Stimulated activated CD8-positive, alpha-beta memory T cell treated with anti-CD3 and anti-CD28 coated beads, Interleukin-2, amount 100 ng/mL, for 48 hours (primary cell): ENCODE data around the gene CDK10.
"Not testable (repeated sequence)": the region's sequence is repeated elsewhere in the genome, so short reads cannot be mapped to it uniquely, and the experiment has no call there.

Experiments
- DNase-seq, 2 donors: peaks; one replicate each; pipeline ENCODE4 v3.0.0-alpha.2; 2020; ENCODE audit warnings: low read depth in 2 of 2

The CDK10 gene

DNA sequence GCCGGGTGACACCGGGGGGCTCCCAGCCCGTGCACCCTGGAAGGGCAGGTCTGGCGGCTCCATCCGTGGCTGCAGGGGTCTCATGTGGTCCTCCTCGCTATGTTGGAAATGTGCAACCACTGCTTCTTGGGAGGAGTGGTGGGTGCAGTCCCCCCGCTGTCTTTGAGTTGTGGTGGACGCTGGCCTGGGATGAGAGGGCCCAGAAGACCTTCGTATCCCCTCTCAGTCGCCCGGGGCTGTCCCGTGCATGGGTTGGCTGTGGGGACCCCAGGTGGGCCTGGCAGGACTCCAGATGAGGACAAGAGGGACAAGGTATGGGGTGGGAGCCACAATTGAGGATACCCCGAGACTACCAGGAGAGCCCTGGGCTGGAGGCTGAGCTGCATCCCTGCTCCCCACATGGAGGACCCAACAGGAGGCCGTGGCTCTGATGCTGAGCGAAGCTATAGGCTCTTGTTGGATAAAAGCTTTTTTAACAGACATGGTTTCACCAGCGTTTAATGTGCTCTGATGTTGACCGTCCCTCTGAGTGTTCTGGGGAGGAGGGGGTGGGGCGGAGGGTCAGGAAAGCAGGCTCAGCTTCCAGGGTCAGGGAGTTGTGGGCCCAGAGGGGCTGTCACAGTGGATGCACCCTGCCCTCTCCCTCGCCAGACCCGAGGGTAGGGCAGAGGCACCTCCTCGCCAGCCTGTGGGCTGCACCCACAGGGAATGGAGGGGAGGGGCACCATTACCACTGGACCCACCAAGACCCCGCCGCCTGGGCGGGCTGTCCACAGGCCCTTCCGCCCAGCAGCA lies 9.6 kb downstream of the CDK10 start:
- no peak for DNase-seq

DNA sequence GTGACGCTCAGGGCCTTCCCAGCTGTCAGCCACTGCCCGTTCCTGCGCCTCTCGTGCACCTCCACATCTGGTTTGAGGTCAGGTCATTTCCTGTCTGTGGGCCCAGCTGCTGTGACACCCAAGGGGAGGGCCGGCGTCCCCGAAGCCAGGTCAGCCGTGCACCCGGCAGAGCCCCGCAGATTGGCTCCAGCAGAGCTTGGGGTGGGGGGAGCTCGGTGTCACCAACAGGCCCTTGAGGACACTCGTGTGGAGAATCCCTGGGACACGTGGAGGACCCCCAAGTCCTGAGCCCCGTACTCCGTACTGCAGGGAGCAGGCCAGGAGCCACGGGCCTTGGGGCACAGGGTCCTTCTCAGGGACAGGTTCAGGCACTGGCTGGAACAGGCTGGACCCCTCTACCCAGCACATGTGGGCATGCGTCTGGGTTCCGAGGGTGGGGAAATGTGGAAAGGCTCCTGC lies 10.2 kb downstream of the CDK10 start:
- DNase-seq: no peak

DNA sequence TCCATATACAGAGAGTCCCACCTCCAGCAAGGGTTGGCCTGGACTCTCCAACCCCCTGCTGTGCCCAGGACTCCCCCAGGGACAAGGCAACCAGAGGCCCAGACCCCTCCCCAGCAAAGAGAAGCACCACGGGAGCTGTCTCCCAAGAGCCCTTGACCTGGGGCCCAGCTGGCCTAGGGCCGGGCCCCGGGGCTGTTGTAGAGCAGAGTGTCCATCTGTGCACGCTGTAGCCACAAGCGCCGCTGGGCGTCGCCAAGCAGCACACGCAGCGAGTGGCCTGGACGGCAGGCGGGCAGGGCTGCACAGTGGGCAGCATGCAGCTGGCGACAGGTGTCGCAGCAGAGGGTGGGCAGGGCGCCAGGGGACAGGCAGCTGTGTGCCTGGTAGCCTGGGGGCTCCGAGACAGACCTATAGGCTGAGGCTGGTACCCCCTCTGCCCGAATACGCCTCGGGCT lies 10.7 kb downstream of the CDK10 start:
- no peak for DNase-seq

DNA sequence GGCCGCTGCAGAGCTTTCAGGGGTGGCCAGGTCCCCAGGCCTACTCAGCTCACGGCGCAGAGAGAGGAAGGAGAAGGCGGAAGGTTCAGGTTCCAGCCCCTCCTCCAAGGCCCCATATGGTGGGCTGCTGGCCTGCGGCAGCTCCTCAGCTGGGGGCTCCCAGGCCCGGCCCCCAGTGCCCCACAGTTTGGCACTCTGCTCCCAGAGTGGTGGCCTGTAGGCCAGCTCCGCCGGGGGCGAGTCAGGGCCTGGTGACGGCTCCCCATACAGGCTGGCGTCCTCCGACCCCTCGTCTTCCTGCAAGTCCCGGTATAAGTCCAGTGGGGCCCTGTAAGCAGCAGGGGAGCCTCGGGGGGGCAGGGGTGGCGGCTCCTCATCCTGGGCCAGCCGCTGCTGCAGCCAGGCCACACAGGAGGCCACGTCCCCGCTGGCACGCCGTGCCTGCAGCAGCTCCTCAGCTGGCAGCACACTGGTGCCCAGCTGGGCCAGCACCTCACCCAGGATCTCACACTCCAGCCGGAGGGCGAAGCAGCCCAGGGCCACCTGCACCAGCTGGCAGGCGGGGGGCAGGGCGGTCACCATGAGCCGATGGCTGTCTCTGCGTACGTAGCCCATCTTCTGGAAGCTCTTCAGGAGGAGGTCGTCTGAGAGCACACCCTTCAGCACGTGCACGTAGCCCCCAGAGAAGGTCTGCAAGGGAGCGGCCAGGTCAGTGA lies 11.3 kb downstream of the CDK10 start:
- DNase-seq: no peak

DNA sequence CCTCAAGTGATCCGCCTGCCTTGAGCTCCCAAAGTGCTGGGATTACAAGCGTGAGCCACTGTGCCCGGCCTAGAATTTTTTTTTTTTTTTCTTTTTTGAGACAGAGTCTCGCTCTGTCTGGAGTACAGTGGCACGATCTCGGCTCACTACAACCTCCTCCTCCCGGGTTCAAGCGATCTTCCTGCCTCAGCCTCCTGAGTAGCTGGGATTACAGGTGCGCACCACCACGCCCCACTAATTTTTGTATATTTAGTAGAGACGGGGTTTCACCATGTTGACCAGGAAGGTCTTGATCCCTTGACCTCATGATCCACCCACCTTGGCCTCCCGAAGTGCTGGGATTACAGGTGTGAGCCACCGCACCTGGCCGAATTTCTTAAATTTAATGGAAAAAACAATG lies 12.2 kb downstream of the CDK10 start:
- DNase-seq: not testable (repeated sequence)

DNA sequence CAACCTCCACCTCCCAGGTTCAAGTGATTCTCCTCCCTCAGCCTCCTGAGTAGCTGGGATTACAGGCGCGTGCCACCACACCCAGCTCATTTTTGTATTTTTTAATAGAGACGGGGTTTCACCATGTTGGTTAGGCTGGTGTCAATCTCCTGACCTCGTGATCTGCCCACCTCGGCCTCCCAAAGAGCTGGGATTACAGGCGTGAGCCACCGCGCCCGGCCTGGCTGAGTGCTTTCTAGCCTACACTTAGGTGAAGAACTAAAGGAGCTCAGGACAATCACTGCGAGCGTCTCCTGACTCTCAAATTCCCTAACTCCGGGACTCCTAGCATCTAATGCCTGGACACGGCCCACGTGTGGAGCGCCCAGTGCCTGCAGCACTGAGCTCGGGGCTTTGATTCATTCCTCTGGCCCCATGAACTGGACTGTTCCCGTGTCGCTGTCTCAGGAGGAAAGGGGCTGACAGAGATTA lies 13.2 kb downstream of the CDK10 start:
- DNase-seq: not testable (repeated sequence)

DNA sequence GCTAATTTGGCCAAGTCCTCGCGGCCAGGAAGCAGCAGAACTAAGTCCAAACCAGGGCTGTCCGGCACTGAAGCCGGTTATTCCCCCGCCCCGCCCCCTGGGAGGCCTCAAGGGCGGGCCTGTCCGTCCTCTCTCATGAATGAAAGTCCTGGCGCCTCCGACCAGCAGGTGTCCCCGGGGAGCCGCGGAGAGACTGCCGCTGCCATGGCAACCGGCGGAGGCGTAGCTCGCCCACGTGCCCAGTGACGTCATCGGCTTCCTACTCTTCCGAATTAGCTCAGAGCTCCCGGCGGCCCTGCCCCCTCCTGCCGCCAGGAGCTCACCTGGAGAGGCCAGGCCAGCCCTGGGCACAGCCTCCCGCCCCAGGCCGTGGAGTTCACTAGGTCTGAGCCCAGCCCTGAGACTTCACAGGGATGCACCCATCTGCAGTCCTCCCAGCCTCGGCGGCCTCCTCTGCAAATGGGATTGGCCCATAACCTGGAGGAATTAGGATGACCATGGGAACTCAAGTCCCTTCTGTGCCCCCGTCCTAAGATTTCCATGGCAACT lies 13.7 kb downstream of the CDK10 start:
- peak; percentile 96 to 98 for DNase-seq

DNA sequence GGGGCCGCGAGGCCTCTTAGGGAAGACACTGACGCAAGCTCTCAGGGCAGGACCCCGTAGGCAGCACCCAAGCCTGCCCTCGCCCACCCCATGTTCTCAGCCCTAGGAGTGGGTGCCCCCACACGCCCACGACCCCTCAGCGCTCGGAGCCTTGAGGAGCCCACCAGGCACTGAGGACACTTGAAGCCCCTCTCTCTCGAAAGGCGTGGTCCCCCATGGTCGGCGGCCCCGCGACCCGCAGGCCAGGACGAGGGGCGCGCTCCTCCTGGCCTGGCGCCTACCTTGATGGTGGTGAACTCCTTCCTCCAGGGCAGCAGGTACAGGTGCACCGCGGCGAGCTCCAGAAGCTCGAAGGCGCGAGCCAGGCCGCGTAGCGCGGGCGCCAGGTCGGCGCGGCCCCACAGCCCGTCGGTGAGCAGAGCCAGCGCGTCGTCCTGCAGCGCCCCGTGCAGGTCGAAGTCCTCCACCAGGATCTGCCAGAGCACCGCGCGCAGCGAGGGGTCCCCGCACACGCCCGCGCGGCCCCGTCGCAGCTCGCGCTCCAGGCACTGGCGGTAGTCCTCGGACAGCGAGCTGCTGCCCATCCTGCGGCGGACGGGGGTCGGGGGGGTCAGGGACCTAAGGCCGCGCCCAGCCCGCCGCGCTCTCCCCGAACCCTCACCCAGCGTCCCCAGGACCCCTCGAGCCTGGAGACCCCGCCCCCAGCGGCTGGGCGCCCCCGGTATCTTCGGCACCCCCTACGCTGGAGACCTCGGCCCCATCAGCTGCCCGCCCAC lies 14.3 kb downstream of the CDK10 start:
- DNase-seq: no peak

DNA sequence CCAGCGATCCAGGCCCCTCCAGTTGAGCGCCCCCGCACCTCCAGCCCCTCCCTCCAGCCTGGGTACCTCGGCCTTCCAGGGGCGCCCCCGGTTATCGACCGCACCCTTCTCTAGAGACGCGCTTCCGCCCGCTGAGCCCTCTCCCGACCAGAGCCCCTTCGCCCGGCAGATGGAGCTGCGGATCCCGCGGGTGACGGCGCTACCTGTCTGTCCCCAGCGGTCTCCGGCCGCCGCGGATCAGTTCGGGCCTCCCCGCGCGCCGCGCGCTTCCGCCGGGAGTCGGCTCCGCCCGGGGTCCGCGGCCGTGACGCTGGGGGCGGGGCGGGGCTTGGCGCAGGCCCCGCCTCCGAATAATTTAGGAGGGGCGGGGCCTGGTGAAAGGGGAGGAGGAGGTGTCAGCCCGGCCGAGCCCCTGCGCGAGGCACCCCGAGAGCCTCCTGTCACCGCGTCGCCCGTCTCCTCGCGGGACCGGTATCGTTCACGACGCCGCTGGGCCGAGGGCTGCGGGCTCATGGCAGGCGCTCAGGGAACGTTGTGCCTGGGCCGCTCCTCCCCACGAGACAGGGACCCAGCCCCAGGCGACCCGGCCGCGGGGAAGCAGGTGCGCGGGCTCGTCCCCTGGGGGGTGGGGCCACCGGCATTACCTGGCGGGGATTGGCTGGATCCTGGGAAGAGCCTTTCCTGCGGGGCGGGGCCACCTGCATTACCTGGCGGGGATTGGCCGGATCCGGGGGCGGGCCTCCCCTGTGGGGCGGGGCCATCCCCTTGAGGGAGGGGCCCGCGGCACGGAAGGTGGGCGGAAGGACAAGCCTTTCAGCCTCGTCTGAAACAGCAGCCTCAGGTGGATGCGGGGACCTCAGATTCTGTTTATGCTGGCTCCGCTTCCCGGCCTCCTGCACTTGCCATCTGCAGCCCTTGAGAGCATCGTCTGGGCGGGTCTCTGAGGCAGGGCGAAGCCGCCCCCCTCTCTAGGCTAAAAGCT lies 15.2 kb downstream of the CDK10 start, which contains the start of gene SPATA2L:
TSS of gene SPATA2L (minus strand) at position 281 of the 982 bp plus-strand sequence. CDS start 473 bp downstream, outside the sequence.
- peak; percentile 95 to 96 for DNase-seq

DNA sequence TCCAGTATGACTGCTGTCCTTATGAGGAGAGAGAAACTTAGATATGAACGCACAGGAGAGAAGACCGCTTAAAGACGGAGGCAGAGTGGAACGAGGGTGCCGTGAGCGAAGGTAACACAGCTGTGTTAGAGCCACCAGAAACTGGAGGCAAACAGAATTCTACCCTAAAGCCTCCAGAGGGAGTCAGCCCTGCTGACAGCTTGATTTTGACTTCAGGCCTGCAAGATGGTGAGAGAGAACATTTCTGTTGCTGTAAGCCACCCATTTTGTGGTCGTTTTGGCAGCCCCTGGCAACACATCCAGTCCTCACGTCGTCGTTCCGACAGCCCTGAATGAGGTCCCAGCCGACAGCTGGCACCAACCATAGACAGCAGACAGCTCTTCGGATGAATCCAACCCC lies 17.8 kb downstream of the CDK10 start:
- no peak for DNase-seq

DNA sequence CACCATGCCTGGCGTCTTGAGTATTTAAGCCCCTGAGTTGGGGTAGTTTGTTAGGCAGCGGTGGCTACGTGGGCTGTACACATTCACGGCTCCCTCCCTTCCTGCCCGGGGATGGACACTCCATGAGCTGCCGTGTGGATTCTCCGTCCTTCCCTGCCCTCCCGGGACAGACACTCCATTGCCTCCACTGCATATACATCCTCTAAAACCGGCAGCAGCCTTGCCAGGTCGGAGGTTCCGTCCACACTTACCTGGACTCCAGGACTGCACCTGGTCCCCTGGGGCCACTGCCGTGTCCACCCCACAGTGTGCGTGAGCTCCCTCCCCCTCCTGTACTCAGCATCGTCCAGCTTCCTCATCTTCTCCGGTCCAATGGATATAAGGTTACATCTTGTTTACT lies 18.5 kb downstream of the CDK10 start:
- DNase-seq: no peak

DNA sequence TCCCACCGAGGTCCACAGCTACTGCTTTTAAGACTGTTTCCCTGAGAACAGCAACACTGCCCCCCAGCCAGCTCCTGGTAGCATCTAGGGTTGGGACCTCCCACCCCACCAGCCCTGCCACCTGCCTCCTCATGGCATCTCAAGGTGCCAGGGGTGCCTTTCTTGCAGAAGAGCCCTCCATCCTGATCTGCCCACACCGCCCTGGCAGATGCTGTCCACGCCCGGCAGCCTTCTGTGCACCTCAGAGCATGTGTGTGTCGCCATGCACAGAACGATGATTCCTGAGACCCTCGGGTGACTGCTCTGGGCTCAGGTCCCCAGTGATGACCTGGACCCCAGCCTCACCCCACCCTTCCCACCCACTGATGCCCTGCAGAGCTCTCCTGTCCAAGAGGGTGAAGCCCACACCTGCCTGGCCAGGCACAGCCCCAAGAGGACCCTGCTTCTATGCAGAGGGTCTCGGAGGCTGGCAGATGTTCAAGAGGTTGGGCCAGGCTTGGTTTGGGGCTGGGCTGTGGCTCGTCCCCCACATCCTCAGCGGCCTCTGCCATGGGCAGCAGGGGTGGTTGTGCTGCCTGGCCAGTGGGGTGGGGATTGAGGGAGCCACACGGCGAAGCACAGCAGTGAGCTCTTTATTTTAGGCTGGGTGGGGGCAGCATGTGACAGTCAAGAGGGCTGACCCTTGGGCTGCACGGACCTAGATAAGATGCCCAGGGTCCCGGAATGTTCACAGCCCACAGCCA lies 20.2 kb downstream of the CDK10 start:
- no peak for DNase-seq

DNA sequence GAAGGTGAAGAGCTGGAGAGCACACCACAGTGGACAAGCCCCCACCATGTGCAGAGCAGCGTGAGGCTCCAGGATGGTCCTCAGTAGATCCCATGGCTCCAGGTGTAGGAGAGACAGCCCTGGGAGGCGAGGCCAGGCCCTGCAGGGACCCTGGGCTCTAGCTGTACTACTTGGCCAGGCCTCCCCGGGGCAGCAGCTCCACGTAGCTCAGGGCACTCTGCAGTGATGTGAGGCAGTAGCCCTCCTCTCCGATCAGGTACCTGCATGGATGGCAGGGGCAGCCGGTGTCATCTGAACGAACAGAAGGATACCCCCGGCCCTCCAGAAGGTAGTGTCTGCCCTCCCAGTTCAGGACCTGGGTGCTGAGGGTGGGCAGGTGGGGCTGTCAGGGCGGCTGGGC lies 21.2 kb downstream of the CDK10 start:
- DNase-seq: no peak

DNA sequence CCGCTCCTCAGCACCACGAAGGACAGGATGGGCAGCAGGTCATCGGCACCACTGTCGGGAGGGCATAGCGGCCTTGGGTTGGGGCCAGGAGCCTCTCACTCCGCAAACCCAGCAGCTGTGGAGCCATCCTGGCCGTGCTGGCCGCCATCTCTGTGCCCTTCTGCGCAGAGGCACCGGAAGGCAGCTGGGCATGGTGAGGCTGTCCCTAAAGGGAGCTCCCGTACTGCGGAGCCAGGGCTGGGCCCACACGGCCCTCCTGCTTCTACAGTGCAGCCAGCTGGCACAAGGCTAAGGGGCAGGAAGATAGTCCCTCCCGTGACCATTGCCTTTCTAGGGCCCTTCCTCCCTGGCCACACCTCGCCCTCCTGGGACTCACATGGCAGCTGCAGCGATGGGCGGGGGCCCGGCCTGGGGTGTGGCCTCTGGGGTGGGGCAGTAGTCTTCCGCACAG lies 22.0 kb downstream of the CDK10 start:
- no peak for DNase-seq

DNA sequence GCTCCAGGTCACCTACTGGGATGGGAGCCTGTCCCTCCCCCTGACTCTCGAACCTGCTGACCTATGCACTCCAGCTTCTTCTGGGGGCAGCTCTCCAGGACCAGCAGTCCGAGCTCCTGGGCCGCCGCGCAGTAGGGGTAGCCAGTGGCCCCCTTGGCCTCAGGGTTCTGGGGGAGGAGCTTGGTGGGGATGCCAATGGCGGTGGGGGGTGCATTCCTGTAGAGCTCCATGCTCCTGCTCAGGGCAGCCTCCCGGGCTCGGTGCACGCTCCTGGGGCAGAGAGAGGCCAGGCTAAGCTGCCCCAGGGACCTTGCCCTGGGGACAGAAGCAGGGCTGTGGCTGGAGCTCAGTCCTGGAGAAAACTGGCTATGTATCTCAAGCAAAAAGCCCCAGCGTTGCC lies 22.7 kb downstream of the CDK10 start:
- no peak for DNase-seq

DNA sequence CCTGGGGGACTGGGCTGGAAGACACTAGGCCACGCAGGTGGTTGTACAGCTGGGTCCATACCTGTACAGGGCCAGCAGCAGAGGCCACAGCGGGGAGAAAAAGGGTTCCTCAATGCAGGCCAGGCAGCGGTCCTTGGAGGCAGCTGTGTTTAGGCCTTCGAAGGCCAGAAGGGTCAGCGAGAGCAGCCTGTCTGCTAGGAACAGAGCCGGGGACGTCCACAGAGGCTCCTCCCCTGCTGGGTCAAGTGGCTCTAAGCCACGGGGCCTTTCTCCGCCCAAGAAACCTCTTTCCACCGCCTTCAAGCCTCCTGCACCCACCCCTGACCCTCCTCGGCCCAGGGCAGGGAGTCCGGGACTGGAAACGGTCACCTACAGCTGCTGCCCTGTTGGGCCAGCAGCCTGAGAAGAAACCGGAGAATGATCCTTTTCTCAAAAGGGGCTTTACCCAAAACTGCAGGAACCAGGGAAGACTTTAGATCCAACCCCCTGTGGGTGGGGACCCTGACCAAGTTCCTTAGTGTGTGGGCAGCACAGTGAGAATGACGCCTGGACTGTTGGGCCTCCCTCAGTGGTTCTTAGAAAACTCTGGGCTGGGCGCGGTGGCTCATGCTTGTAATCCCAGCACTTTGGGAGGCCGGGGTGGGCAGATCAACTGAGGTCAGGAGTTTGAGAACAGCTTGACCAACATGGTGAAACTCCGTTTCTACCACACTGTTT lies 23.4 kb downstream of the CDK10 start:
- no peak for DNase-seq

DNA sequence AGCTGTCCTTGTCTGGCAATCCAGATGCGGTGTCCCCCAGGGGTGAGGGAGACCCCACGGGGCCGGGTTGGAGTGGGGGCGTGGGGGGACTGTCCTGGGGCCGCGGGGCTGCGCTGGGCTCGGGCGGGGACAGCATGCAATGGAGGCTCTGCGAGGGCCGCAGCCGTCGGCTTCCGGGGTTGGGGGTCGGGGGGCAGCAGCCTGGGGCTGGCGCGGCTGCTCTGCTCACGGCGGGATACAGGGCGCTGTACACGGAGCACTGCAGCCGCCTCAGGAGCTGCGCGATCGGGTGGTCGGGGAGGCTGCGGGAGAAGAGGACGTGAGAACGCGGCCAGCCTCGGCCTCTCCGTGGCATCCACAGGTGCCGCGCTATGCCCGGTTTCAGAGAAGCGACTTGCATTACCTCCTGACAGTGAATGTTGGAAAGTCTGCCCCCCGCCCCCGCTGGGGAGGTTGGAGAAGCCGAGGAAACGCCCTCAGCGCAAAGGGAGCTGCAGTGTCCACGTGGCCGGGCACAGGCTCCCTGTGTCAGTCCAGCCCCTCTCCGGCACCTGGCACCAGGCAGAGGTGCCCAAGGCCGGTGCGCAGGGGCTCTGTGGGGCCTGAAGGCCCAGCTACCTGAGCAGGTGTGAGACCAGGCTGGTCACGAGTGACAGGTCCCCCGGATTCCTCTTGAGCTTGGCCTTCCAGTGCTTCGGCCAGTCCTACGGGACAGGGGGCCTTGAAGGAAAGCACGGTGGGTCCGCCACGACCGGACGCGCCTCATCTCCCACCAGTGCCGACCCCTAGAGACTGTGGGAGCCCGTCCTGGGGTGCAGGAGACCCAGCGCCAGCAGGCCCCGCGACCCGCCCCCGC lies 24.4 kb downstream of the CDK10 start:
- DNase-seq: no peak
